ENCODE results near the gene DMBT1.

Gene DMBT1

DNA sequence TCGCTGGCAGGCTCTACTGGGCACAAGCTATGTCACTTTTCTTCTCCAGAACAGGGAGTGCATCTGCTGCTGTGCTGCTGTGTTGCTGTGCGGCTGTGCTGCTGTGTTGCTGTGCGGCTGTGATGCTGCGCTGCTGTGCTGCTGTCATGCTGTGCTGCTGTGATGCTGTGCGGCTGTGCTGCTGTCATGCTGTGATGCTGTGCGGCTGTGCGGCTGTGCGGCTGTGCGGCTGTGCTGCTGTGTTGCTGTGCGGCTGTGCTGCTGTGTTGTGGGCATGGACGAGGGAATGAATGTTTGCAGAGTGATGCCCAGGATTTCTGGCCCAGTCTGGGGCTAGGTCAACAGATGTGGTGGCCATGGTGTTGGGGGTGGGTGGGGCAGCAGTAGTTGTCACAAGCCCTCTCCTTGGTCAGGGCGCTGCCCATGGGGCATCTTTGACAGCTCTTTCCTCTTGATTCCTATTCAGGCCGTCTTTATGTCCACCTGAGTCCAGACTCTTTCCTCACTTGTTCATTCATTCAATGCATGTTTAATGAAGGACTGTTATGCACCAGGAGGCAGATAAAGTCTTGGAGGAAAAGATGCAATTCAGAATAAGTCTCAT, 83.5 kb downstream of the DMBT1 start:
- no peaks in the 10 kb centered on the region for H3K4me1 ChIP-seq (ENCODE audit: insufficient read depth, insufficient read length)
- H3K27me3 ChIP-seq (ENCODE audit: insufficient read depth, insufficient read length): no peaks in the 10 kb centered on the region
- no peak overlapping the region for H3K9ac ChIP-seq (ENCODE audit: insufficient read length, low read depth)
- H3K4me3 ChIP-seq (ENCODE audit: insufficient read length, low read depth): no peak overlapping the region
- no peaks in the 10 kb centered on the region for H3K36me3 ChIP-seq (ENCODE audit: insufficient read depth, insufficient read length, low read length)
- DNase-seq (ENCODE audit: low read depth, low spot score): no peak
- TF ChIP-seq SUZ12 (IDR thresholded peaks at IDR 0.05; ENCODE audit: extremely low read depth, insufficient read depth, insufficient read length) (no peak), YY1 (IDR thresholded peaks at IDR 0.05; ENCODE audit: insufficient read depth, insufficient read length) (no peak), ZNF274 (IDR thresholded peaks at IDR 0.05; ENCODE audit: low read depth, low read length) (no peak)
- no peaks in the 10 kb centered on the region for H3K9me3 ChIP-seq (ENCODE audit: insufficient read depth, low read length)

GRCh38 chr10:122646511-122647382, 86.2 kb downstream of the DMBT1 start:
- no peaks in the 10 kb centered on the region for H3K36me3 ChIP-seq (ENCODE audit: insufficient read depth, insufficient read length, low read length)
- H3K27me3 ChIP-seq (ENCODE audit: insufficient read depth, insufficient read length): no peaks in the 10 kb centered on the region
- DNase-seq (ENCODE audit: low read depth, low spot score): no peak
- H3K9ac ChIP-seq (ENCODE audit: insufficient read length, low read depth): no peak overlapping the region
- no peaks in the 10 kb centered on the region for H3K4me1 ChIP-seq (ENCODE audit: insufficient read depth, insufficient read length)
- no peak overlapping the region for H3K4me3 ChIP-seq (ENCODE audit: insufficient read length, low read depth)
- H3K9me3 ChIP-seq (ENCODE audit: insufficient read depth, low read length): no peaks in the 10 kb centered on the region
- no peak for TF ChIP-seq ZNF274 (IDR thresholded peaks at IDR 0.05; ENCODE audit: low read depth, low read length)
- no peak for TF ChIP-seq SUZ12 (IDR thresholded peaks at IDR 0.05; ENCODE audit: extremely low read depth, insufficient read depth, insufficient read length)

- Histone ChIP-seq H3K9me3 (ENCODE audit: insufficient read depth, low read length) (no peaks in the 10 kb centered on the region; the same call in 1 of the 2 replicates), H3K36me3 (ENCODE audit: insufficient read depth, insufficient read length, low read length) (no peaks in the 10 kb centered on the region), H3K4me1 (ENCODE audit: insufficient read depth, insufficient read length) (no peaks in the 10 kb centered on the region), H3K9ac (ENCODE audit: insufficient read length, low read depth) (no peak overlapping the region), H3K4me3 (ENCODE audit: insufficient read length, low read depth) (no peak overlapping the region), H3K27me3 (ENCODE audit: insufficient read depth, insufficient read length) (no peaks in the 10 kb centered on the region)
- no peak for DNase-seq (ENCODE audit: low read depth, low spot score)
- no peak for TF ChIP-seq ZNF274 (IDR thresholded peaks at IDR 0.05; ENCODE audit: low read depth, low read length)
- TF ChIP-seq SUZ12 (IDR thresholded peaks at IDR 0.05; ENCODE audit: extremely low read depth, insufficient read depth, insufficient read length): no peak
- TF ChIP-seq YY1 (IDR thresholded peaks at IDR 0.05; ENCODE audit: insufficient read depth, insufficient read length): no peak
Observed at GRCh38 chr10:122647383-122647968, 86.9 kb downstream of the DMBT1 start.

DNA sequence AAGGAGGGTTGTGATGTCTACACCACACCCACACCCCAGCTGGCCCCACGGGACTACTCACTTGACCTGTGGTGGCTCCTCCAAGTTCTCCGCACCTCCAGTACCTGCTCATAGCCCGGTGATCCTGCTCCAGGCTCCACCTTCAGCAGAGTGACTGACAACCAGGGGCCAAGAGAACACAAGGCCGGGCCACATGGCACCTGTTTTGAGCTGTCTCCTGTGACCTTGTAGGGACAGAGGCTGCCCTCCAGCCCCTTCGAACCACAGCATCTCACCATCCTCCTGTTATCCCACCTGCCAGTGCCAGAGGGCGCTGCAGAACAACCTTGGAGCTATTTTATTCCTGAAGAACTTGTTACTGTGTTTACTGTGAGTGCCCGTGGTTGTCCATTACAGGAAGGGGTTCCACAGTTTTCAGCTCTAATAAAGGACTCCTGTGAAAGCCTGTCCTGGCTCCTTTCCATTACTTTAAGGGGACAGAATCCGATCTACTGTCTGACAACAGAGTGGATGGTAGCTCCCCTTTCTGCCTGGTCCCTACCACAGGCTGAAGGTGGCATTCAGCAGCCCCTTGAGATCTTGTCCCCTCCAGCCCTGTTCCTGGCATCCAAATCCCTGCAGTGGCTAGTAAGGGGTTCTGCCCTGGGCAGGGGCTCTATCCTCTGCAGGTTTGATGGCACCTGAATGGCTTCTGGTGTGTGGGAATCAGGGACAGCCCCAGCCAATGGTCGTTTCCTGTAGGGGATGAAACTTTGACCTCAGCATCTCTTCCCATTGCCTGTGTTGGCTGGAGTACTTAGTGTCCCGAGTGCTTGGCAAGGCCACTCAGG, 88.3 kb downstream of the DMBT1 start:
- no peak overlapping the region for H3K9ac ChIP-seq (ENCODE audit: insufficient read length, low read depth)
- no peaks in the 10 kb centered on the region; the same call in 1 of the 2 replicates for H3K9me3 ChIP-seq (ENCODE audit: insufficient read depth, low read length)
- peak; percentile 59 for DNase-seq (ENCODE audit: low read depth, low spot score)
- H3K4me3 ChIP-seq (ENCODE audit: insufficient read length, low read depth): no peak overlapping the region
- no peaks in the 10 kb centered on the region for H3K4me1 ChIP-seq (ENCODE audit: insufficient read depth, insufficient read length)
- H3K36me3 ChIP-seq (ENCODE audit: insufficient read depth, insufficient read length, low read length): no peaks in the 10 kb centered on the region
- TF ChIP-seq ZNF274 (IDR thresholded peaks at IDR 0.05; ENCODE audit: low read depth, low read length): no peak
- TF ChIP-seq YY1 (IDR thresholded peaks at IDR 0.05; ENCODE audit: insufficient read depth, insufficient read length): no peak
- no peak for TF ChIP-seq SUZ12 (IDR thresholded peaks at IDR 0.05; ENCODE audit: extremely low read depth, insufficient read depth, insufficient read length)
- no peaks in the 10 kb centered on the region for H3K27me3 ChIP-seq (ENCODE audit: insufficient read depth, insufficient read length)

GRCh38 chr10:122649903-122650302, 89.3 kb downstream of the DMBT1 start:
- H3K9me3 ChIP-seq (ENCODE audit: insufficient read depth, low read length): no peaks in the 10 kb centered on the region; the same call in 1 of the 2 replicates
- H3K4me3 ChIP-seq (ENCODE audit: insufficient read length, low read depth): no peak overlapping the region
- H3K9ac ChIP-seq (ENCODE audit: insufficient read length, low read depth): no peak overlapping the region
- no peaks in the 10 kb centered on the region for H3K4me1 ChIP-seq (ENCODE audit: insufficient read depth, insufficient read length)
- no peaks in the 10 kb centered on the region for H3K36me3 ChIP-seq (ENCODE audit: insufficient read depth, insufficient read length, low read length)
- no peak for DNase-seq (ENCODE audit: low read depth, low spot score)
- no peak for TF ChIP-seq ZNF274 (IDR thresholded peaks at IDR 0.05; ENCODE audit: low read depth, low read length)
- no peak for TF ChIP-seq YY1 (IDR thresholded peaks at IDR 0.05; ENCODE audit: insufficient read depth, insufficient read length)
- TF ChIP-seq SUZ12 (IDR thresholded peaks at IDR 0.05; ENCODE audit: extremely low read depth, insufficient read depth, insufficient read length): no peak
- H3K27me3 ChIP-seq (ENCODE audit: insufficient read depth, insufficient read length): no peaks in the 10 kb centered on the region

- DNase-seq (ENCODE audit: low read depth, low spot score): no peak
- Histone ChIP-seq H3K36me3 (ENCODE audit: insufficient read depth, insufficient read length, low read length) (no peaks in the 10 kb centered on the region), H3K4me3 (ENCODE audit: insufficient read length, low read depth) (no peak overlapping the region), H3K9ac (ENCODE audit: insufficient read length, low read depth) (no peak overlapping the region), H3K27me3 (ENCODE audit: insufficient read depth, insufficient read length) (no peaks in the 10 kb centered on the region), H3K4me1 (ENCODE audit: insufficient read depth, insufficient read length) (no peaks in the 10 kb centered on the region), H3K9me3 (ENCODE audit: insufficient read depth, low read length) (no peaks in the 10 kb centered on the region; the same call in 1 of the 2 replicates)
- TF ChIP-seq YY1 (IDR thresholded peaks at IDR 0.05; ENCODE audit: insufficient read depth, insufficient read length) (no peak), ZNF274 (IDR thresholded peaks at IDR 0.05; ENCODE audit: low read depth, low read length) (no peak), SUZ12 (IDR thresholded peaks at IDR 0.05; ENCODE audit: extremely low read depth, insufficient read depth, insufficient read length) (no peak)
Observed at GRCh38 chr10:122650331-122650730, 89.8 kb downstream of the DMBT1 start.
